ENCODE data around the gene TMEM41B.

The TMEM41B gene

DNA sequence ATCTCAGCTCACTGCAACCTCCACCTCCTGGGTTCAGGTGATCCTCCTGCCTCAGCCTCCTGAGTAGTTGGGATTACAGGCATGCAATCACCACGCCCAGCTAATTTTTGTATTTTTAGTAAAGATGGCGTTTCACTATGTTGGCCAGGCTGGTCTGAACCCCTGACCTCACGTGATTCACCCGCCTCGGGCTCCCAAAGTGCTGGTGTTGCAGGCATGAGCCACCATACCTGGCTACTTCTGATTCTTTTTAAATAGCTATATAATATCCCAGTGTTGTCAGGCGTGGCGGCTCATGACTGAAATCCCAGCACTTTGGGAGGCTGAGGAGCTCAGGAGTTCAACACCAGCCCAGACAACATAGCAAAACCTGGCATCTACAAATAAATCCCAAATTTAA lies 20.7 kb downstream of the TMEM41B start:
- Histone ChIP-seq H3K36me3 (replicated peaks; ENCODE audit: insufficient read depth, low read length) (no peaks in the 10 kb centered on the region), H3K4me2 (ENCODE audit: low read depth, low read length) (no peak overlapping the region), H3K27me3 (replicated peaks; ENCODE audit: insufficient read depth, low read length) (no peaks in the 10 kb centered on the region), H3K4me3 (ENCODE audit: low read length) (no peak overlapping the region), H3K4me1 (ENCODE audit: low read length) (no peaks in the 10 kb centered on the region), H4K20me1 (ENCODE audit: insufficient read depth, low read length) (no peaks in the 10 kb centered on the region), H3K79me2 (ENCODE audit: low read length) (no peaks in the 10 kb centered on the region), H3K9me2 (replicated peaks; ENCODE audit: insufficient read depth, low read length) (no peaks in the 10 kb centered on the region), H3K27ac (ENCODE audit: low read length) (no peak overlapping the region), H3F3A (ENCODE audit: insufficient read depth, low read length) (no peaks in the 10 kb centered on the region), H3K9me3 (replicated peaks; ENCODE audit: insufficient read depth, low read length) (no peaks in the 10 kb centered on the region), H2AFZ (ENCODE audit: low read length) (no peak overlapping the region), H3K9ac (ENCODE audit: low read length) (no peak overlapping the region)
- TF ChIP-seq EZH2 (optimal IDR thresholded peaks at IDR 0.05; ENCODE audit: low read depth, low read length) (no peak), EZH2phosphoT487 (IDR thresholded peaks at IDR 0.05; ENCODE audit: low read length) (no peak)
- TF ChIP-seq, protein P1, sequence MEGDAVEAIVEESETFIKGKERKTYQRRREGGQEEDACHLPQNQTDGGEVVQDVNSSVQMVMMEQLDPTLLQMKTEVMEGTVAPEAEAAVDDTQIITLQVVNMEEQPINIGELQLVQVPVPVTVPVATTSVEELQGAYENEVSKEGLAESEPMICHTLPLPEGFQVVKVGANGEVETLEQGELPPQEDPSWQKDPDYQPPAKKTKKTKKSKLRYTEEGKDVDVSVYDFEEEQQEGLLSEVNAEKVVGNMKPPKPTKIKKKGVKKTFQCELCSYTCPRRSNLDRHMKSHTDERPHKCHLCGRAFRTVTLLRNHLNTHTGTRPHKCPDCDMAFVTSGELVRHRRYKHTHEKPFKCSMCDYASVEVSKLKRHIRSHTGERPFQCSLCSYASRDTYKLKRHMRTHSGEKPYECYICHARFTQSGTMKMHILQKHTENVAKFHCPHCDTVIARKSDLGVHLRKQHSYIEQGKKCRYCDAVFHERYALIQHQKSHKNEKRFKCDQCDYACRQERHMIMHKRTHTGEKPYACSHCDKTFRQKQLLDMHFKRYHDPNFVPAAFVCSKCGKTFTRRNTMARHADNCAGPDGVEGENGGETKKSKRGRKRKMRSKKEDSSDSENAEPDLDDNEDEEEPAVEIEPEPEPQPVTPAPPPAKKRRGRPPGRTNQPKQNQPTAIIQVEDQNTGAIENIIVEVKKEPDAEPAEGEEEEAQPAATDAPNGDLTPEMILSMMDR (IDR thresholded peaks at IDR 0.05; ENCODE audit: low read length), result no peak
- no peak for DNase-seq

DNA sequence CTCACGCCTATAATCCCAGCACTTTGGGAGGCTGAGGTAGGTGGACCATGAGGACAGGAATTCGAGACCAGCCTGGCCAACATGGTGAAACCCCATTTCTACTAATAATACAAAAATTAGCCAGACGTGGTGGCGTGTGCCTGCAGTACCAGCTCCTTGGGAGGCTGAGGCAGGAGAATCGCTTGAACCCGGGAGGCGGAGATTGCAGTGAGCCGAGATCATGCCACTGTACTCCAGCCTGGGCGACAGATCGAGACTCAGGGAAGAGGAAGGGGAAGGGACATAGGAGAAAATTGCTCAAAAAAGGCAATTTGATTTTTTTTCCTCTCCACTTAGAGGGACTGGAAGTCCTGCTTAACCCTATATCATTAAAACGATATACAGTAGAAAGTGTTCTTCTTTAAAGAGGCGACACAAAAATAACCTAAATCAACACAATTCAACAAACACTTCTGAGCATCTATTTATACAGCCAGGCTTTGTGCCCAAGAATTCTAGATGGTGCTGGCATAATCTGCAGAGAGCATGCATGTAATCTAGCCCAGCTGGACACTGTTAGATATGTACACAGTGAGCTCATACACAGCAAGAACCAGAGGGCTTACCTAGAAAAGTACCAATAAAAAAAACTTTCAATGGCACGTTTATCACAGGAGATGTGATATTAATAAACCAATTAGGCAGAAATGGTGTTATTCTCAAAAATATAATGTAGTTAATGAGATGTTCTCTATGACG lies 28.4 kb downstream of the TMEM41B start:
- Histone ChIP-seq H3K36me3 (replicated peaks; ENCODE audit: insufficient read depth, low read length) (no peaks in the 10 kb centered on the region; the same call in 1 of the 2 replicates), H3K27ac (ENCODE audit: low read length) (no peak overlapping the region), H3K9ac (ENCODE audit: low read length) (no peak overlapping the region), H3F3A (ENCODE audit: insufficient read depth, low read length) (peaks cover 11% of the 10 kb centered on the region), H4K20me1 (ENCODE audit: insufficient read depth, low read length) (no peaks in the 10 kb centered on the region; the same call in 1 of the 2 replicates), H3K4me2 (ENCODE audit: low read depth, low read length) (no peak overlapping the region), H3K4me3 (ENCODE audit: low read length) (no peak overlapping the region), H3K79me2 (ENCODE audit: low read length) (no peaks in the 10 kb centered on the region), H2AFZ (ENCODE audit: low read length) (no peak overlapping the region), H3K9me3 (replicated peaks; ENCODE audit: insufficient read depth, low read length) (no peaks in the 10 kb centered on the region), H3K4me1 (ENCODE audit: low read length) (peaks cover 6% of the 10 kb centered on the region), H3K9me2 (replicated peaks; ENCODE audit: insufficient read depth, low read length) (no peaks in the 10 kb centered on the region), H3K27me3 (replicated peaks; ENCODE audit: insufficient read depth, low read length) (no peaks in the 10 kb centered on the region)
- TF ChIP-seq EZH2 (optimal IDR thresholded peaks at IDR 0.05; ENCODE audit: low read depth, low read length) (no peak), EZH2phosphoT487 (IDR thresholded peaks at IDR 0.05; ENCODE audit: low read length) (no peak)
- TF ChIP-seq, protein P1 (IDR thresholded peaks at IDR 0.05; ENCODE audit: low read length), result no peak
- DNase-seq, result no peak

DNA sequence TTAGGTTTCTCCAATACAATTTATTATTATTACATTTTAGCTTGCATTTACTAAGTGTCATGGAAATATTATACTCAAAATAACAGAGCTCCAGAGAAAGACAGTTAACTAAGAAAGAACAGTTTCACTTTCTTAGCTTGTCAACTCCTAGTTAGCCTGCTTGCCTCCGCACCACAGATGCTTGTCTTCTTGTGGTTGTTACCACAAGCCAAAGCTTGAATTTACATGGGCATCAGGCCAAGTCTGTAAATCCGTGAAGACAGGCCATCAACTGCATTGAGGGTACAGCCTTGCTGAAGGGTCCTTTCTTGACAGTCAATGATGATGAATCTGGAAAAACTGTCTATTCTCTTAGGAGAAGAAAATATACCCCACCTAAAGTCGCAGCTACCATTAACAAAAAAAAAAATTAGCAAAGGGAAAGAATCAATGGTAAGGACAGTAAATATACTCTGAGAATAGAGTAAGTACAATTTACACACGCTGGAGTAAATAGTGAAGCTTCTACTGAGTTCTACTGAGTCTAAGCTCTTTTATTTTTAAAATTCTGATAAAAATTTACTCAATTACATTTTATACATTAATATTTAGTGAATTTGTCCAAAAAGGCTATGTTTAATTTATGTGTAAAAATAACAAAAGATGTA lies 33.6 kb downstream of the TMEM41B start:
- H3K9ac ChIP-seq (ENCODE audit: low read length), result no peak overlapping the region
- peak overlapping the region; percentile 20; the same call in 1 of the 2 replicates for H3K4me2 ChIP-seq (ENCODE audit: low read depth, low read length)
- H3K36me3 ChIP-seq (replicated peaks; ENCODE audit: insufficient read depth, low read length), result no peaks in the 10 kb centered on the region; the same call in 1 of the 2 replicates
- DNase-seq, result peak; percentile 92
- H3K79me2 ChIP-seq (ENCODE audit: low read length), result no peaks in the 10 kb centered on the region
- no peaks in the 10 kb centered on the region; the same call in 1 of the 2 replicates for H4K20me1 ChIP-seq (ENCODE audit: insufficient read depth, low read length)
- no peaks in the 10 kb centered on the region for H3K27me3 ChIP-seq (replicated peaks; ENCODE audit: insufficient read depth, low read length)
- no peaks in the 10 kb centered on the region for H3K9me3 ChIP-seq (replicated peaks; ENCODE audit: insufficient read depth, low read length)
- peaks cover 18% of the 10 kb centered on the region for H3F3A ChIP-seq (ENCODE audit: insufficient read depth, low read length)
- TF ChIP-seq, protein P1 (IDR thresholded peaks at IDR 0.05; ENCODE audit: low read length), result no peak
- no peak for TF ChIP-seq EZH2 (optimal IDR thresholded peaks at IDR 0.05; ENCODE audit: low read depth, low read length)
- no peak for TF ChIP-seq EZH2phosphoT487 (IDR thresholded peaks at IDR 0.05; ENCODE audit: low read length)
- no peak overlapping the region for H3K4me3 ChIP-seq (ENCODE audit: low read length)
- no peak overlapping the region for H3K27ac ChIP-seq (ENCODE audit: low read length)
- peaks cover 13% of the 10 kb centered on the region for H3K4me1 ChIP-seq (ENCODE audit: low read length)
- no peaks in the 10 kb centered on the region for H3K9me2 ChIP-seq (replicated peaks; ENCODE audit: insufficient read depth, low read length)
- no peak overlapping the region for H2AFZ ChIP-seq (ENCODE audit: low read length)
